Activated gamma-delta T cell (primary cell): ENCODE results near the gene RYR2.

Source experiments
- DNase-seq: peaks from one replicate; lab custom pipeline; 2025; lab: John Stamatoyannopoulos, UW

Gene RYR2

GRCh38 chr1:237664348-237664747, 622.4 kb downstream of the RYR2 start:
- no peak for DNase-seq

- no peak for DNase-seq
These were observed 628.3 kb downstream of the RYR2 start for GRCh38 chr1:237670302-237670701.

- DNase-seq = no peak
These were observed 629.3 kb downstream of the RYR2 start for GRCh38 chr1:237671262-237671661.

GRCh38 chr1:237671935-237672334, 630.0 kb downstream of the RYR2 start:
- DNase-seq = no peak

GRCh38 chr1:237672748-237673147, 630.8 kb downstream of the RYR2 start:
- no peak for DNase-seq

- DNase-seq = no peak
These were observed 631.6 kb downstream of the RYR2 start for GRCh38 chr1:237673631-237674030.

GRCh38 chr1:237677979-237678378, 636.0 kb downstream of the RYR2 start:
- no peak for DNase-seq

- DNase-seq = no peak
These were observed 637.7 kb downstream of the RYR2 start for GRCh38 chr1:237679687-237680086.

- DNase-seq = no peak
These were observed 639.2 kb downstream of the RYR2 start for GRCh38 chr1:237681210-237681609.

GRCh38 chr1:237684236-237684635, 642.3 kb downstream of the RYR2 start:
- no peak for DNase-seq

- no peak for DNase-seq
These were observed 643.6 kb downstream of the RYR2 start for GRCh38 chr1:237685551-237685950.

- DNase-seq = no peak
These were observed 645.8 kb downstream of the RYR2 start for GRCh38 chr1:237687804-237688203.

- no peak for DNase-seq
These were observed 648.7 kb downstream of the RYR2 start for GRCh38 chr1:237690656-237691055.

GRCh38 chr1:237692255-237692654, 650.3 kb downstream of the RYR2 start:
- no peak for DNase-seq

GRCh38 chr1:237695878-237696277, 653.9 kb downstream of the RYR2 start:
- no peak for DNase-seq

GRCh38 chr1:237700181-237700580, 658.2 kb downstream of the RYR2 start:
- no peak for DNase-seq

- no peak for DNase-seq
These were observed 659.5 kb downstream of the RYR2 start for GRCh38 chr1:237701534-237701933.

- DNase-seq = no peak
These were observed 660.2 kb downstream of the RYR2 start for GRCh38 chr1:237702161-237702560.

GRCh38 chr1:237705462-237705861, 663.5 kb downstream of the RYR2 start:
- DNase-seq = no peak

- DNase-seq = no peak
These were observed 667.4 kb downstream of the RYR2 start for GRCh38 chr1:237709355-237709754.

GRCh38 chr1:237711281-237711680, 669.3 kb downstream of the RYR2 start:
- no peak for DNase-seq

GRCh38 chr1:237712082-237712481, 670.1 kb downstream of the RYR2 start:
- DNase-seq = no peak

GRCh38 chr1:237712586-237713157, 670.7 kb downstream of the RYR2 start:
- no peak for DNase-seq

GRCh38 chr1:237713916-237714315, 671.9 kb downstream of the RYR2 start:
- no peak for DNase-seq

- no peak for DNase-seq
These were observed 675.1 kb downstream of the RYR2 start for GRCh38 chr1:237717106-237717505.
